GM18873 (cell line): ENCODE data around the gene ABCC8.

Source experiments
- ATAC-seq: cut with Tn5 transposase; IDR thresholded peaks from one replicate; pipeline ENCODE4 v1.9.1; 2021; ENCODE audit warnings: mild to moderate bottlenecking, moderate library complexity, moderate number of reproducible peaks; ENCODE audit not compliant: unreplicated experiment, low FRiP score

The ABCC8 gene

GRCh38 chr11:17476317-17477083, at the start of gene ABCC8:
ABCC8 (minus strand) TSS chr11:17476845; CDS start chr11:17476776, 69 bp downstream.
- no peak for ATAC-seq

- no peak for ATAC-seq
Observed at GRCh38 chr11:17526326-17526725, 49.7 kb upstream of the ABCC8 start.

- no peak for ATAC-seq
Observed at GRCh38 chr11:17525570-17525969, 48.9 kb upstream of the ABCC8 start.

- ATAC-seq = no peak
Observed at GRCh38 chr11:17524221-17524620, 47.6 kb upstream of the ABCC8 start.

GRCh38 chr11:17522655-17523054, 46.0 kb upstream of the ABCC8 start:
- ATAC-seq = no peak

- no peak for ATAC-seq
Observed at GRCh38 chr11:17521106-17521900, 44.7 kb upstream of the ABCC8 start.

GRCh38 chr11:17519061-17519885, 42.6 kb upstream of the ABCC8 start:
- no peak for ATAC-seq

- ATAC-seq = no peak
Observed at GRCh38 chr11:17518366-17518765, 41.7 kb upstream of the ABCC8 start.

GRCh38 chr11:17517186-17517585, 40.5 kb upstream of the ABCC8 start:
- no peak for ATAC-seq

- ATAC-seq = no peak
Observed at GRCh38 chr11:17516551-17517150, 40.0 kb upstream of the ABCC8 start.

- ATAC-seq = no peak
Observed at GRCh38 chr11:17515443-17516176, 39.0 kb upstream of the ABCC8 start.

GRCh38 chr11:17514476-17514875, 37.8 kb upstream of the ABCC8 start:
- no peak for ATAC-seq

- no peak for ATAC-seq
Observed at GRCh38 chr11:17513853-17514252, 37.2 kb upstream of the ABCC8 start.

- no peak for ATAC-seq
Observed at GRCh38 chr11:17512101-17512500, 35.5 kb upstream of the ABCC8 start.

GRCh38 chr11:17511571-17511970, 34.9 kb upstream of the ABCC8 start:
- no peak for ATAC-seq

GRCh38 chr11:17510507-17511206, 34.0 kb upstream of the ABCC8 start:
- no peak for ATAC-seq

GRCh38 chr11:17508791-17509190, 32.1 kb upstream of the ABCC8 start:
- no peak for ATAC-seq

GRCh38 chr11:17508306-17508705, 31.7 kb upstream of the ABCC8 start:
- no peak for ATAC-seq

GRCh38 chr11:17507773-17508172, 31.1 kb upstream of the ABCC8 start:
- no peak for ATAC-seq
